Epithelial cell of proximal tubule (primary cell): ENCODE data around the gene ADGRG3. TPM values are rescaled to one million over a fixed set of nuclear protein-coding genes. Genes with fewer than 3 reads are reported as not detected.

ENCODE experiments used
- DNase-seq: peaks from one replicate; pipeline ENCODE4 v3.0.0-alpha.2; 2011; ENCODE audit warnings: low read depth
- H3K4me3 ChIP-seq: 2 replicates; pipeline ENCODE4 v1.5.1; 2011; ENCODE audit warnings: low read depth, mild to moderate bottlenecking, low read length
- total RNA-seq: library from RNA; depleted of rRNA; stranded (reverse); fragments of >200 nt; gene quantifications from 2 replicates; pipeline ENCODE4 v1.2.3, GENCODE V29; 2015
- TF ChIP-seq, protein P1 (sequence below): conservative IDR thresholded peaks from 2 replicates; pipeline ENCODE4 v1.5.1; 2012; ENCODE audit warnings: low read depth, mild to moderate bottlenecking, low read length

The ADGRG3 gene
- total RNA-seq, 1 donor from 2014 or later = 0.06 TPM

DNA sequence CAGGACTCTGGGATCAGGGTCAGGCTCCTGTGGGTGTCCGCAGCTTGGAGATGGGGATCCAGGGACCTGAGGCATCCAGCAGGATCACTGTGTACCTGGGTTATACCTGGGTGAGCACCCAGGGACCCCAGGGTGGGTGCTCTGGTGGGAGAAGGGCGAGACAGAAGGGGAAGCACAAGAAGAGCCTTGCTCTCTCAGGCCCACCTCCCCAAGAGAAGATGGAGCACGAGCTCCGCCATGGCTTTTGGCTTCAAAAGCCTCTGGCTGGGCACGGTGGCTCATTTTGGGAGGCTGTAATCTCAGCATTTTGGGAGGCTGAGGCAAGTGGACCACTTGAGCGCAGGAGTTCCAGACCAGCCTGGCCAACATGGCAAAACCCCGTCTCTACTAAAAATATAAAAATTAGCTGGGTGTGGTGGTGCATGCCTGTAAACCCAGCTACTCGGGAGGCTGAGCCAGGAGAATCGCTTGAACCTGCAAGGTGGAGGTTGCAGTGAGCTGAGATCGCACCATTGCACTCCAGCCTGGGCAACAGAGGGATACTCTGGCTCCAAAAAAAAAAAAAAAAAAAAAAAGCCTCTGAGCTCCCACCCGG, 35.4 kb downstream of the ADGRG3 start:
- TF ChIP-seq, protein P1, sequence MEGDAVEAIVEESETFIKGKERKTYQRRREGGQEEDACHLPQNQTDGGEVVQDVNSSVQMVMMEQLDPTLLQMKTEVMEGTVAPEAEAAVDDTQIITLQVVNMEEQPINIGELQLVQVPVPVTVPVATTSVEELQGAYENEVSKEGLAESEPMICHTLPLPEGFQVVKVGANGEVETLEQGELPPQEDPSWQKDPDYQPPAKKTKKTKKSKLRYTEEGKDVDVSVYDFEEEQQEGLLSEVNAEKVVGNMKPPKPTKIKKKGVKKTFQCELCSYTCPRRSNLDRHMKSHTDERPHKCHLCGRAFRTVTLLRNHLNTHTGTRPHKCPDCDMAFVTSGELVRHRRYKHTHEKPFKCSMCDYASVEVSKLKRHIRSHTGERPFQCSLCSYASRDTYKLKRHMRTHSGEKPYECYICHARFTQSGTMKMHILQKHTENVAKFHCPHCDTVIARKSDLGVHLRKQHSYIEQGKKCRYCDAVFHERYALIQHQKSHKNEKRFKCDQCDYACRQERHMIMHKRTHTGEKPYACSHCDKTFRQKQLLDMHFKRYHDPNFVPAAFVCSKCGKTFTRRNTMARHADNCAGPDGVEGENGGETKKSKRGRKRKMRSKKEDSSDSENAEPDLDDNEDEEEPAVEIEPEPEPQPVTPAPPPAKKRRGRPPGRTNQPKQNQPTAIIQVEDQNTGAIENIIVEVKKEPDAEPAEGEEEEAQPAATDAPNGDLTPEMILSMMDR = no peak
- no peak for DNase-seq

DNA sequence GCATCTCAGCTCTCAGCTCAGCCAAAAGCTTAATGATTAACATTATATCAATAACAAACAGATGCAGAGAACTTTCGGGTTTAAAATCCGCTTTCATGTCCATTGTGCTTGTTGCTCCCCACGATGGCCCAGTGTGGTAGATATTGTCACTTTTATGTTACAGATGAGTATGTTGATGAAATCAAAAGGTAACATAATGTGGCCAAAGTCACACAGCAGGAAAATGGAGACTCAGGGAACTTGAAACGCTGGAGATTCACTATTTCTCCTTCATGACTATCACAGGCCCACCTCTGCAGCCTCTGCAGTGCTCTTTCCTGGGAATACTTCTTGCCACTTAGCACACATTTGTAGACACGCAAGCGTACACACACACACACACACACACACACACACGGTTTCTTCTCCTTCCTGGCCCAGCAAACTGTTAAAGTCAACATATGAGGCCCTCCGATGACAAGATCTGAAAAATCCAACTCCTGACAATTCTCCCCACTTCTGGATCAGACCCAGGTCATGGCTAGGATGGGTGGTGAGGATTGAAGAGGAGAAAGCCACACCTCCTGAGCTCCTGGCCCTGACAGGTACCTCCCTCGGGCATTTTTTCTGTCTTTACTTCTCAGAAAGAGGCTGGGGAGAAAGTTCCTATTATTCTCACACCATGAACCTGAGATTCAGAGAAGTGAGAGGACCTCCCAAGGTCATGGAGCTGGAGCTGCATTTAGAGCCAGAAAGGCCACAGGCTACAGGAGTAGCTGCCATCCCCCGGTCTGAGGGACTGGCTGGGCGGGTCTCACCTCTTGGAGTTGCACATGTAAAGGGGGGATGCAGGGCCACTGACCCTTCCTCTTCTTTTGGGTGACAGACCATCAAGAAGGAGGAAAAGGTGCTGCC, 36.2 kb downstream of the ADGRG3 start:
- TF ChIP-seq, protein P1 = no peak
- no peak for DNase-seq
- no peak overlapping the region for H3K4me3 ChIP-seq

More for the DNA sequence above, 35.4 kb downstream of the ADGRG3 start:
- H3K4me3 ChIP-seq = no peak overlapping the region

DNA sequence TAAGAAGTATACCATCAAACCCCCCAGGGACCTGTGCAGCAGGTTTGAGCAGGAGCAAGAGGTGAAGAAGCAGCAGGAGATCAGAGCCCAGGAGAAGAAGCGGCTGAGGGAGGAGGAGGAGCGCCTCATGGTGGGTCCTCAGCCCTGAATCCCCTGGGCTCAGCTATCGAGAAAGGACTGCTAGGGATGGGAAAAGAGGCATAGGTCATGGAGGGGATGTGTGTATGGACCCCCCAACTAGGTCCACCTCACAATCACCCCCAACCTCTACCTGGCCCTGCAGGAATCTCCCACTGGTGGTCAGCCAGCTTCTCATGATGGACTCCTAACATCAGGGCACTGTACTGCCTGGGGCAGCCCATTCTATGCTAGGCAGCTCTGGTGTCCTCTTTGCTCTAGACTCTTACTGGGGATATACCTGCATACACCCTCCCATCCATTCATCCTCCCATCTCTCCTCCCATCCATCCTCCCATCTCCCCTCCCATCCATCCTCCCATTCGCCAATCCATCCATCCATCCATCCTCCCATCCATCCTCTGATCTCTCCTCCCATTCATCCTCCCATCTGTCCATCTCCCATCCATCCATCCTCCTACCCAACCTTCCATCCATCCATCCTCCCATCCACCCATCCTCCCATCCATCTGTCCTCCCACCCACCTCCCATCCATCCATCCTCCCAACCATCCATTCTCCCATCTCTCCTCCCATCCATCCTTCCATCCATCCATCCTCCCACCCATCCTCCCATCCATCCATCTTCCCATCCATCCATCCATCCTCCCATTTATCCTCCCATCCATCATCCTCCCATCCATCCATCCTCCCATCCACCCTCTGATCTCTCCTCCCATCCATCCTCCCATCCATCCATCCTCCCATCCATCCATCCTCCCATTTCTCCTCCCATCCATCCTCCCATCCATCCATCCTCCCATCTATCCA, 37.1 kb downstream of the ADGRG3 start:
- DNase-seq = no peak
- TF ChIP-seq, protein P1 = no peak
- no peak overlapping the region for H3K4me3 ChIP-seq

DNA sequence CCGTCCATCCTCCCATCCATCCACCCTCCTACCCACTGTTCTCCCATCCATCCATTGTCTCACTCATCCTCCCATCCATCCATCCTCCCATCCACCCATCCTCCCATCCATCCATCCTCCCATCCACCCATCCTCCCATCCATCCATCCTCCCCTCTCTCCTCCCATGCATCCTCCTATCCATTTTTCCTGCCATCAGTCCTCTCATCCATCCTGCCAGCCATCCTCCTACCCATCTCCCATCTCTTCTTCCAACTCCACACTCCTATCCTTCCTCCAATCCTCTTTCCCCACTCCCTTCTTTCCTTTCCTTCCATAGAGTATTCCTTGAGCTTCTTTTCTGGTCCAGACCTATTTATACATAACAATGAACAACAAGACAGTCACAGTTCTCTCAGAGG, 38.6 kb downstream of the ADGRG3 start:
- TF ChIP-seq, protein P1 = no peak
- H3K4me3 ChIP-seq = no peak overlapping the region
- no peak for DNase-seq

DNA sequence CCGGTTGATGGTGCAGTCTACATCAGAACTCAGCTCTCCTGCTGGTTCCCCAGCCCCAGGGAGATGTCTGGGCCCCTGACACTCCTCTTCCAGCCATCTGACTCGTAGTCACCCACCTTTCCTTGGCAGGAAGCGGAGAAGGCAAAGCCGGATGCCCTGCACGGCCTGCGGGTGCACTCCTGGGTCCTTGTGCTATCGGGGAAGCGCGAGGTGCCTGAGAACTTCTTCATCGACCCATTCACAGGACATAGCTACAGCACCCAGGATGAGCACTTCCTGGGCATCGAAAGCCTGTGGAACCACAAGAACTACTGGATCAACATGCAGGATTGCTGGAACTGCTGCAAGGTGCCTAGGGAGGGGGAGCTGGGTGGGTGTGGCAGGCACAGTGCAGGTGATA, 39.2 kb downstream of the ADGRG3 start:
- no peak overlapping the region for H3K4me3 ChIP-seq
- TF ChIP-seq, protein P1 = no peak
- no peak for DNase-seq

DNA sequence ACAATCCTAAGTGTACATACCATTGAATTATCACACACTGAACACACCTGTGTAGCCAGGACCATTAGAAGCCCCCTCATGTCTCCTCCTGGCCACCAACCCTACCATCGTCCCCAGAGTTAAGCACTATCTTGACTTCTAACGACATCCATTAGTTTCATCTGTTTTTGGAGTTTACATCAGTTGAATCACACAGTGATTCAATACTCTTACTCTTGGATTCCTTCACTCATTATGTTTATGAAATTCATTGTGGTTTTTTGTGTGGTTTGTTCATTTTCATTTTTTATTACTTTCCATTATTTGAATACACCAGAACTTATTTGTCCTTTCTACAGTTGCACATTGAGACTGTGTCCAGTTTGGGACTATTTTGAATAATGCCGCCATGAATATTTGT, 40.1 kb downstream of the ADGRG3 start:
- TF ChIP-seq, protein P1 = no peak
- no peak overlapping the region for H3K4me3 ChIP-seq
- DNase-seq = no peak
